K562 treated with DMSO at 1 percent for 4 hours (cell line): ENCODE data around the gene DDX53. TPM values are rescaled to one million over a fixed set of nuclear protein-coding genes. Genes with fewer than 3 reads are reported as not detected.

Experiments
- total RNA-seq: library from RNA; unstranded; fragments of 300-600 nt; gene quantifications from 2 replicates; pipeline ENCODE4 v1.2.3, GENCODE V29; 2022; ENCODE audit not compliant: insufficient read depth

DDX53 gene
- 0.76 and 1.0 TPM in 2 replicates for total RNA-seq

GRCh38 chrX:22999696-23000223, at the start of gene DDX53:
Gene DDX53 (plus strand): TSS chrX:22999960. CDS start chrX:23000058, 98 bp downstream.

